SK-N-SH (cell line): ENCODE data around the gene RFX4. TPM values are rescaled to one million over a fixed set of nuclear protein-coding genes. Genes with fewer than 3 reads are reported as not detected.

Experiments
- CTCF ChIA-PET: fragments of 300-600, 350-600 bp; formaldehyde crosslinking; extraction: SDS; loops from one replicate; lab custom pipeline; 2021; lab: Yijun Ruan, JAX
- POLR2A ChIA-PET: fragments of 350-600 bp; sonication (Branson Sonifier 250); formaldehyde crosslinking; extraction: SDS; loops from one replicate; lab custom pipeline; 2020; ENCODE audit warnings: antibody characterized with exemption, inconsistent platforms; lab: Yijun Ruan, JAX
- DNase-seq: peaks from one replicate; pipeline ENCODE4 v3.0.0; 2012
- H2AFZ ChIP-seq: fragments of 200-600 bp; sonication (generic); 2 replicates; pipeline ENCODE4 v1.8.1; 2016; ENCODE audit warnings: antibody characterized with exemption, mild to moderate bottlenecking, low read depth
- H3F3A ChIP-seq: fragments of 200-600 bp; sonication (generic); replicated peaks from 2 replicates; pipeline ENCODE3; 2016; ENCODE audit warnings: antibody characterized with exemption, mild to moderate bottlenecking; ENCODE audit not compliant: insufficient read depth
- H3K27ac ChIP-seq, 2 experiments: fragments of 200-500 bp in 1 of 2; fragments of 200-600 bp in 1 of 2; sonication (Bioruptor generic) in 1 of 2; sonication (generic), shearing (Covaris generic) in 1 of 2; 2 replicates each; pipeline versions ENCODE4 v1.5.1 to v1.6.1; 2014 to 2016; ENCODE audit warnings: low read depth in 2 of 2, inconsistent platforms in 1 of 2, low read length in 1 of 2, mild to moderate bottlenecking in 1 of 2, mixed read lengths in 1 of 2
- H3K27me3 ChIP-seq: fragments of 200-600 bp; sonication (generic), shearing (Covaris generic); 2 replicates; pipeline ENCODE4 v1.6.1; 2016; ENCODE audit warnings: mixed run types; ENCODE audit not compliant: insufficient read depth
- H3K36me3 ChIP-seq, 2 experiments: fragments of 200-500 bp in 1 of 2; fragments of 200-600 bp in 1 of 2; sonication (Bioruptor generic) in 1 of 2; sonication (generic) in 1 of 2; replicated peaks in 1 of 2; 2 replicates each; pipeline versions ENCODE3 to v1.5.1; 2014 to 2016; ENCODE audit warnings: low read length in 1 of 2, mild to moderate bottlenecking in 1 of 2; ENCODE audit not compliant: insufficient read depth in 2 of 2, control insufficient read depth in 1 of 2
- H3K4me1 ChIP-seq, 2 experiments: fragments of 200-500 bp in 1 of 2; fragments of 200-600 bp in 1 of 2; sonication (Bioruptor generic) in 1 of 2; sonication (generic), shearing (Covaris generic) in 1 of 2; 2 replicates each; pipeline versions ENCODE4 v1.5.1 to v1.6.1; 2014 to 2016; ENCODE audit warnings: low read depth in 1 of 2, low read length in 1 of 2, mixed run types in 1 of 2; ENCODE audit not compliant: insufficient read depth in 2 of 2, control insufficient read depth in 1 of 2
- H3K4me2 ChIP-seq: fragments of 200-600 bp; sonication (generic), shearing (Covaris generic); 2 replicates; pipeline ENCODE4 v1.6.1; 2017; ENCODE audit warnings: mixed run types
- H3K4me3 ChIP-seq, 2 experiments: fragments of 200-500 bp in 1 of 2; fragments of 200-600 bp in 1 of 2; sonication (Bioruptor generic) in 1 of 2; sonication (generic), shearing (Covaris generic) in 1 of 2; 2 replicates each; pipeline versions ENCODE4 v1.5.1 to v1.8.1; 2014 to 2016; ENCODE audit warnings: low read depth in 2 of 2, inconsistent platforms in 1 of 2, low read length in 1 of 2, mild to moderate bottlenecking in 1 of 2, mixed read lengths in 1 of 2, moderate library complexity in 1 of 2
- H3K79me2 ChIP-seq: fragments of 200-600 bp; sonication (generic); 2 replicates; pipeline ENCODE4 v1.8.1; 2017; ENCODE audit warnings: mild to moderate bottlenecking; ENCODE audit not compliant: insufficient read depth
- H3K9ac ChIP-seq: fragments of 200-600 bp; sonication (generic); 2 replicates; pipeline ENCODE4 v1.6.1; 2017; ENCODE audit warnings: mixed run types
- H3K9me2 ChIP-seq: fragments of 200-600 bp; sonication (generic); 2 replicates; pipeline ENCODE4 v1.6.1; 2017; ENCODE audit warnings: mixed run types
- H3K9me3 ChIP-seq: fragments of 200-600 bp; sonication (generic); 2 replicates; pipeline ENCODE4 v1.6.1; 2017; ENCODE audit warnings: mixed run types, mild to moderate bottlenecking, moderate library complexity
- H4K20me1 ChIP-seq: fragments of 200-600 bp; sonication (generic); 2 replicates; pipeline ENCODE4 v1.6.1; 2017; ENCODE audit warnings: mild to moderate bottlenecking, mixed run types; ENCODE audit not compliant: insufficient read depth
- EP300 ChIP-seq, 2 experiments: IDR thresholded peaks; 2 replicates each; pipeline versions ENCODE4 v1.4.0 to v1.6.1; 2012; ENCODE audit warnings: borderline replicate concordance in 1 of 2, low read depth in 1 of 2, low read length in 1 of 2
- EZH2phosphoT487 ChIP-seq: fragments of 200-600 bp; sonication (generic); IDR thresholded peaks from 2 replicates; pipeline ENCODE4 v1.6.1; 2017; ENCODE audit warnings: low read depth, mixed run types, mild to moderate bottlenecking, antibody characterized with exemption, moderate library complexity, borderline replicate concordance
- FOSL2 ChIP-seq: IDR thresholded peaks from 2 replicates; pipeline ENCODE4 v1.4.0; 2012; ENCODE audit warnings: low read depth, mild to moderate bottlenecking, moderate library complexity, borderline replicate concordance
- GATA2 ChIP-seq: sonication (generic); formaldehyde crosslinking; IDR thresholded peaks from 2 replicates; pipeline ENCODE4 v1.5.0; 2020; ENCODE audit warnings: mild to moderate bottlenecking, missing genetic modification reagents
- JUND ChIP-seq: IDR thresholded peaks from 2 replicates; pipeline ENCODE4 v1.4.0; 2012
- MEF2A ChIP-seq: IDR thresholded peaks from 2 replicates; pipeline ENCODE4 v1.4.0; 2012; ENCODE audit warnings: low read depth, borderline replicate concordance
- NFIC ChIP-seq: IDR thresholded peaks from 2 replicates; pipeline ENCODE4 v1.4.0; 2012; ENCODE audit warnings: borderline replicate concordance
- POLR2AphosphoS5 ChIP-seq: IDR thresholded peaks from 2 replicates; pipeline ENCODE4 v1.6.1; 2012; ENCODE audit warnings: low read depth, low read length
- RAD21 ChIP-seq: IDR thresholded peaks from 2 replicates; pipeline ENCODE4 v1.6.1; 2012; ENCODE audit warnings: mild to moderate bottlenecking, low read length
- RXRA ChIP-seq: IDR thresholded peaks from 2 replicates; pipeline ENCODE4 v1.4.0; 2012; ENCODE audit warnings: low read depth, mild to moderate bottlenecking, borderline replicate concordance
- SIN3A ChIP-seq: IDR thresholded peaks from 2 replicates; pipeline ENCODE4 v1.6.1; 2012; ENCODE audit warnings: low read depth, mild to moderate bottlenecking, low read length, moderate library complexity, borderline replicate concordance
- TAF1 ChIP-seq: IDR thresholded peaks from 2 replicates; pipeline ENCODE4 v1.6.1; 2012; ENCODE audit warnings: low read depth, mild to moderate bottlenecking, low read length, moderate library complexity, borderline replicate concordance
- TCF12 ChIP-seq: IDR thresholded peaks from 2 replicates; pipeline ENCODE4 v1.4.0; 2012
- TEAD4 ChIP-seq: IDR thresholded peaks from 2 replicates; pipeline ENCODE4 v1.4.0; 2012; ENCODE audit warnings: mild to moderate bottlenecking, borderline replicate concordance; ENCODE audit not compliant: insufficient read depth
- WGBS: methylation state at CpG from one replicate; pipeline ENCODE4 v1.1.6; 2017; ENCODE audit warnings: low lambda C conversion rate; 5-methylcytosine and 5-hydroxymethylcytosine counted together
- polyA plus RNA-seq, 3 experiments: library from polyadenylated mRNA; depleted of rRNA; stranded (reverse); fragments of >200 nt; gene quantifications; 2 replicates each; pipeline ENCODE4 v1.2.3, GENCODE V29; 2012
- TF ChIP-seq, protein P1 (sequence below): IDR thresholded peaks from 2 replicates; pipeline ENCODE4 v1.4.0; 2012; ENCODE audit warnings: low read depth
- TF ChIP-seq, protein P2 (sequence below): IDR thresholded peaks from 2 replicates; pipeline ENCODE4; 2012

RFX4 gene
- polyA plus RNA-seq, 1 of the 3 experiments (the other 2 are of a cell fraction), result not detected

DNA sequence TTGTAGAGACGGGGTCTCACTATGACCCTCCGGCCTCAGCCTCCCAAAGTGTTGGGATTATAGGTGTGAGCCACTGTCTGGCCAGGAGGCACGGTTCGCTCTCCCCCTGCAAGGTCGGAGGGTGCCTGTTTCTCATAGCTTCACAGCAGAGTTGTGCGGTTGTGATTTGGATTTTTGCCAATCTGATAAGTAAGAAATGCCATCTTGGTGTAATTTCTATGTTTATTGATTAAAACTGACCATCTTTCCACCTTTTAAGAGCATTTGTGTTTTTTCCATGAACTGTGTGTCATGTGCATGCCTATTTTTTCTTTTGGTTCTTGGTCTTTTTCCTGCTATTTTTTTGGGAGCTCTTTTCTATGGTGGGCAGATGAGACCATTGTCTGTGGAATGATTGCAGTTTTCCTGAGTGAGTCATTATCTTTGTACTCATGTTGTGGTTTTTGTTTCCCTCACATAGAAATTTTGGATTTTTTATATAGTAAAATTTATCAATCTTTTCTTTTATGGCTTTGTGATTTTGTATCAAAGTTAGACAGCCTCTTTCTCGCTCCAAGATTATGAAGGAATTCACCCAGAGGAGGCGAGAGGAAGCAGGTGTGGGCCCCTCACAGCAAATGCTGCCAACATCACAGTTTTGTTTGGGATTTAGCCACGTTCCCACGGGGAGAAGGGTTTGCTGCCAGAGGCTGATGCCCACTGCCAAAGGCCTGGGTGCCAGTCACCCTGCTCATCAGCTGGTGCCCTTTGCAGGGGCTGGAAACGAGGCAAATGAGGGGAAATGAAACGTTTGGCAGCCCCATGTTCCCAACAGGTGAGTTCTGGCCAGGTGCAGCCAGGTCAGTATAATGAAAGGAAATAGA is 47.2 kb downstream of the RFX4 start:
- Histone ChIP-seq H2AFZ (no peak overlapping the region), H3K36me3 (no peaks in the 10 kb centered on the region)
- DNase-seq, result peak; percentile 31

DNA sequence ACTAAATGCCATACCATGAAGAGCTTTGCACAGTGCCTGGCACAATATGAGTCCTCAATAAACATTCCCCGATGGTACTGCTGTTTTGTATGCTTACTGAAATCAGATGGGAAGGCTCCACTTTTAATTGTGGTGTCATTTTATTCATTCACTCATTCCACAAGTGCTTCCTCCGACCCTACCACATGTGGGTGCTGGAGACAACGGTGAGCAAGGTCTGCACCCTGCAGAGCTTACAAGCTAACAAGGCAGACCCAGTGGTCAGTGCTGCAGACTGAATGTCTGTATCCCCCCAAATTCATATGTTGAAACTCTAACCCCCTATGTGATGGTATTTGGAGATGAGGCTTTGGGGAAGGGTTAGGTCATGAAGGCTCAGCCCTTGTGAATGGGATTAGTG is 48.3 kb downstream of the RFX4 start:
- ChIA-PET POLR2A (no interaction called here), CTCF (no interaction called here)
- TF ChIP-seq TEAD4, result no peak
- no peak for TF ChIP-seq RXRA
- TF ChIP-seq EZH2phosphoT487, result no peak
- TF ChIP-seq SIN3A, result no peak

More for the DNA sequence above, 47.2 kb downstream of the RFX4 start:
- 27% methylated on average over 12 of the region's 12 CpGs for WGBS
- TF ChIP-seq RAD21, result no peak
- peak; percentile 72 for TF ChIP-seq TCF12
- peak; percentile 42 for TF ChIP-seq GATA2 (CRISPR knock-in tag)
- 0 out of 2 replicates have a peak, but pooled peaks have one; percentile 16 for TF ChIP-seq POLR2AphosphoS5
- no peak for TF ChIP-seq RXRA
- peak; percentile 36; the same call in 1 of the 2 replicates for TF ChIP-seq FOSL2
- no peak for TF ChIP-seq TAF1
- TF ChIP-seq, protein P1, sequence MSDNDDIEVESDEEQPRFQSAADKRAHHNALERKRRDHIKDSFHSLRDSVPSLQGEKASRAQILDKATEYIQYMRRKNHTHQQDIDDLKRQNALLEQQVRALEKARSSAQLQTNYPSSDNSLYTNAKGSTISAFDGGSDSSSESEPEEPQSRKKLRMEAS, result peak; percentile 44; the same call in 1 of the 2 replicates
- TF ChIP-seq EP300 (IDR thresholded peaks at IDR 0.05; ENCODE audit: borderline replicate concordance in 1 of 2, low read depth in 1 of 2, low read length in 1 of 2), result 0 out of 4 replicates have a peak, but pooled peaks of 1 of the 2 experiments have one; percentile 22
- TF ChIP-seq JUND, result peak; percentile 56
- no peak for TF ChIP-seq MEF2A
- TF ChIP-seq NFIC, result peak; percentile 96
- TF ChIP-seq, protein P2, sequence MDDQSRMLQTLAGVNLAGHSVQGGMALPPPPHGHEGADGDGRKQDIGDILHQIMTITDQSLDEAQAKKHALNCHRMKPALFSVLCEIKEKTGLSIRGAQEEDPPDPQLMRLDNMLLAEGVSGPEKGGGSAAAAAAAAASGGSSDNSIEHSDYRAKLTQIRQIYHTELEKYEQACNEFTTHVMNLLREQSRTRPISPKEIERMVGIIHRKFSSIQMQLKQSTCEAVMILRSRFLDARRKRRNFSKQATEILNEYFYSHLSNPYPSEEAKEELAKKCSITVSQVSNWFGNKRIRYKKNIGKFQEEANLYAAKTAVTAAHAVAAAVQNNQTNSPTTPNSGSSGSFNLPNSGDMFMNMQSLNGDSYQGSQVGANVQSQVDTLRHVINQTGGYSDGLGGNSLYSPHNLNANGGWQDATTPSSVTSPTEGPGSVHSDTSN, result peak; percentile 74
- ChIA-PET POLR2A (no interaction called here), CTCF (interaction anchor here (1.0 kb wide), 1 partner anchor 289 kb away, joined by 3 read pairs; no protein-coding TSS in a partner anchor)
- Histone ChIP-seq H3K4me3 (no peak overlapping the region), H3K9me3 (no peaks in the 10 kb centered on the region), H3K9me2 (no peaks in the 10 kb centered on the region), H4K20me1 (no peaks in the 10 kb centered on the region), H3K27me3 (no peaks in the 10 kb centered on the region), H3K9ac (peak overlapping the region; percentile 35; the same call in 1 of the 2 replicates), H3K4me1 (peaks cover 2 to 6% of the 10 kb centered on the region in 2 experiments; a peak in 2 of 4 replicates), H3K79me2 (no peaks in the 10 kb centered on the region), H3K4me2 (peak overlapping the region; percentile 54), H3F3A (peaks cover 4% of the 10 kb centered on the region), H3K27ac (peak overlapping the region in 1 of 2 experiments; percentile 63; a peak in 2 of 4 replicates)

More for the DNA sequence above, 48.3 kb downstream of the RFX4 start:
- Histone ChIP-seq H3F3A (peaks cover 4% of the 10 kb centered on the region), H3K27me3 (no peaks in the 10 kb centered on the region), H3K9me2 (no peaks in the 10 kb centered on the region), H3K4me1 (peaks cover 2 to 6% of the 10 kb centered on the region in 2 experiments; a peak in 2 of 4 replicates), H3K4me2 (no peak overlapping the region; the same call in 1 of the 2 replicates), H3K79me2 (no peaks in the 10 kb centered on the region), H4K20me1 (no peaks in the 10 kb centered on the region), H3K36me3 (no peaks in the 10 kb centered on the region), H3K9ac (no peak overlapping the region), H3K4me3 (no peak overlapping the region), H2AFZ (no peak overlapping the region), H3K9me3 (no peaks in the 10 kb centered on the region), H3K27ac (peak overlapping the region in 1 of 2 experiments; percentile 63; a peak in 1 of 4 replicates)
- 92% methylated on average over 3 of the region's 3 CpGs for WGBS
- DNase-seq, result no peak
